Smooth muscle cell (in vitro differentiated cells): ENCODE data around the gene JADE2. TPM values are rescaled to one million over a fixed set of nuclear protein-coding genes. Genes with fewer than 3 reads are reported as not detected.

Experiments
- DNase-seq: peaks from one replicate; lab custom pipeline; 2025; ENCODE audit not compliant: unreplicated experiment; lab: John Stamatoyannopoulos, UW
- H2AFZ ChIP-seq: fragments of 200-600 bp; sonication (generic); 2 replicates; pipeline ENCODE4 v1.6.0; 2016; ENCODE audit warnings: antibody characterized with exemption, low read depth, mild to moderate bottlenecking
- H3F3A ChIP-seq: fragments of 200-600 bp; sonication (generic); 2 replicates; pipeline ENCODE4 v1.6.0; 2017; ENCODE audit warnings: antibody characterized with exemption, low read depth
- H3K27ac ChIP-seq: fragments of 200-600 bp; sonication (generic); 2 replicates; pipeline ENCODE4 v1.5.1; 2016; ENCODE audit warnings: low read depth, mild to moderate bottlenecking
- H3K27me3 ChIP-seq: fragments of 200-600 bp; sonication (generic); 2 replicates; pipeline ENCODE4 v1.6.1; 2016; ENCODE audit warnings: low read depth, mild to moderate bottlenecking
- H3K36me3 ChIP-seq: fragments of 200-600 bp; sonication (generic); 2 replicates; pipeline ENCODE4 v1.5.1; 2016; ENCODE audit warnings: low read depth
- H3K4me1 ChIP-seq: fragments of 200-600 bp; sonication (generic); 2 replicates; pipeline ENCODE4 v1.5.1; 2016; ENCODE audit warnings: low read depth
- H3K4me2 ChIP-seq: fragments of 200-600 bp; sonication (generic); 2 replicates; pipeline ENCODE4 v1.6.0; 2016; ENCODE audit warnings: mild to moderate bottlenecking
- H3K4me3 ChIP-seq: fragments of 200-600 bp; sonication (generic); 2 replicates; pipeline ENCODE4 v1.5.1; 2016; ENCODE audit warnings: mild to moderate bottlenecking
- H3K79me2 ChIP-seq: fragments of 200-600 bp; sonication (generic); 2 replicates; pipeline ENCODE4 v1.6.0; 2016; ENCODE audit warnings: low read depth, mild to moderate bottlenecking
- H3K9ac ChIP-seq: fragments of 200-600 bp; sonication (generic); 2 replicates; pipeline ENCODE4 v1.6.0; 2016; ENCODE audit warnings: low read depth
- H3K9me3 ChIP-seq: fragments of 200-600 bp; sonication (generic); replicated peaks from 2 replicates; pipeline ENCODE4 v1.5.1; 2016; ENCODE audit warnings: low read depth
- H4K20me1 ChIP-seq: fragments of 200-600 bp; sonication (generic); 2 replicates; pipeline ENCODE4 v1.6.0; 2016; ENCODE audit warnings: low read depth
- CTCF ChIP-seq: fragments of 200-600 bp; sonication (generic); IDR thresholded peaks from 2 replicates; pipeline ENCODE4 v1.5.1; 2017; ENCODE audit warnings: borderline replicate concordance, mild to moderate bottlenecking, antibody characterized with exemption; ENCODE audit not compliant: insufficient read depth, poor library complexity, severe bottlenecking
- WGBS: methylation state at CpG from one replicate; pipeline ENCODE4 v1.1.7; 2016; ENCODE audit warnings: low lambda C conversion rate; 5-methylcytosine and 5-hydroxymethylcytosine counted together
- polyA plus RNA-seq: library from polyadenylated mRNA; unstranded; fragments of >200 nt; fragmentation: Nextera tagmentation; extraction: Ambion mirVana; gene quantifications from 2 replicates; pipeline ENCODE4 v1.2.1, GENCODE V29; 2016
- total RNA-seq: library from RNA; depleted of rRNA; stranded (reverse); fragments of >200 nt; gene quantifications from 2 replicates; pipeline ENCODE4 v1.2.3, GENCODE V29; 2014

JADE2 gene
- total and polyA plus RNA-seq, 2 experiments from 2014 or later: 4.3 to 18.0 TPM

GRCh38 chr5:134608555-134608954 lies 83.1 kb downstream of the JADE2 start:
- no peak for TF ChIP-seq CTCF
- DNase-seq: no peak
- WGBS: 97% methylated on average over 3 of the region's 3 CpGs
- Histone ChIP-seq H3K79me2 (no peaks in the 10 kb centered on the region), H4K20me1 (no peaks in the 10 kb centered on the region), H3K9ac (no peak overlapping the region), H3K4me3 (no peak overlapping the region), H3K9me3 (no peaks in the 10 kb centered on the region), H2AFZ (no peak overlapping the region), H3K36me3 (peaks cover 49% of the 10 kb centered on the region), H3K27ac (no peak overlapping the region), H3K4me1 (no peaks in the 10 kb centered on the region), H3K27me3 (no peaks in the 10 kb centered on the region), H3F3A (no peaks in the 10 kb centered on the region), H3K4me2 (no peak overlapping the region)

- H3K4me3 ChIP-seq: no peak overlapping the region
- H3K36me3 ChIP-seq: peaks cover 51% of the 10 kb centered on the region
- no peak overlapping the region for H2AFZ ChIP-seq
- no peaks in the 10 kb centered on the region for H3K79me2 ChIP-seq
- H3F3A ChIP-seq: no peaks in the 10 kb centered on the region
- DNase-seq: no peak
- no peaks in the 10 kb centered on the region for H3K9me3 ChIP-seq
- no peak overlapping the region for H3K27ac ChIP-seq
- no peaks in the 10 kb centered on the region for H3K4me1 ChIP-seq
- H3K4me2 ChIP-seq: no peak overlapping the region
- no peak for TF ChIP-seq CTCF
- H4K20me1 ChIP-seq: no peaks in the 10 kb centered on the region
- WGBS: 96% methylated on average over 3 of the region's 3 CpGs
- H3K27me3 ChIP-seq: no peaks in the 10 kb centered on the region
- no peak overlapping the region for H3K9ac ChIP-seq
These were observed 83.9 kb downstream of the JADE2 start for GRCh38 chr5:134609232-134609851.

- Histone ChIP-seq H2AFZ (no peak overlapping the region), H3K27ac (no peak overlapping the region), H3K79me2 (no peaks in the 10 kb centered on the region), H3K4me3 (no peak overlapping the region), H3K4me2 (no peak overlapping the region), H3K27me3 (no peaks in the 10 kb centered on the region), H3K36me3 (peaks cover 45% of the 10 kb centered on the region), H3K4me1 (no peaks in the 10 kb centered on the region), H3K9me3 (no peaks in the 10 kb centered on the region), H4K20me1 (no peaks in the 10 kb centered on the region), H3K9ac (no peak overlapping the region), H3F3A (no peaks in the 10 kb centered on the region)
- TF ChIP-seq CTCF: no peak
- no peak for DNase-seq
These were observed 85.3 kb downstream of the JADE2 start for GRCh38 chr5:134610725-134611124.

- Histone ChIP-seq H3K36me3 (peaks cover 37% of the 10 kb centered on the region), H3K79me2 (no peaks in the 10 kb centered on the region), H4K20me1 (no peaks in the 10 kb centered on the region), H3K4me1 (no peaks in the 10 kb centered on the region), H3K27me3 (no peaks in the 10 kb centered on the region), H2AFZ (no peak overlapping the region), H3K9ac (no peak overlapping the region), H3K27ac (no peak overlapping the region), H3K4me3 (no peak overlapping the region), H3K9me3 (no peaks in the 10 kb centered on the region), H3K4me2 (no peak overlapping the region), H3F3A (no peaks in the 10 kb centered on the region)
- DNase-seq: no peak
- no peak for TF ChIP-seq CTCF
- WGBS: over 99% methylated on average over 4 of the region's 4 CpGs
These were observed 86.0 kb downstream of the JADE2 start for GRCh38 chr5:134611515-134611914.
